Activated CD4-positive, alpha-beta T cell treated with anti-CD3 and anti-CD28 coated beads for 1 hour (primary cell): ENCODE measurements around the gene FAM170B.

Experiments
- DNase-seq: peaks from one replicate; pipeline ENCODE4 v3.0.0-alpha.2; 2020

FAM170B gene

GRCh38 chr10:49118430-49119074, 15.3 kb downstream of the FAM170B start:
- no peak for DNase-seq

GRCh38 chr10:49117376-49118070, 16.3 kb downstream of the FAM170B start:
- DNase-seq, result no peak

- no peak for DNase-seq
Observed at GRCh38 chr10:49116509-49117375, 17.1 kb downstream of the FAM170B start.

- DNase-seq, result no peak
Observed at GRCh38 chr10:49115796-49116508, 17.9 kb downstream of the FAM170B start.

GRCh38 chr10:49115015-49115795, 18.6 kb downstream of the FAM170B start, which contains the start of gene VSTM4:
TSS of gene VSTM4 (minus strand) at chr10:49115522. CDS start at chr10:49115485, 37 bp downstream.
- DNase-seq, result no peak

GRCh38 chr10:49114718-49115014, 19.2 kb downstream of the FAM170B start:
- DNase-seq, result no peak

- no peak for DNase-seq
Observed at GRCh38 chr10:49113741-49114141, 20.1 kb downstream of the FAM170B start.

GRCh38 chr10:49112851-49113250, 21.0 kb downstream of the FAM170B start:
- no peak for DNase-seq

- DNase-seq, result no peak
Observed at GRCh38 chr10:49112098-49112497, 21.7 kb downstream of the FAM170B start.

- DNase-seq, result no peak
Observed at GRCh38 chr10:49111320-49111698, 22.5 kb downstream of the FAM170B start.

- no peak for DNase-seq
Observed at GRCh38 chr10:49110684-49111319, 23.0 kb downstream of the FAM170B start.

- DNase-seq, result no peak
Observed at GRCh38 chr10:49109669-49110340, 24.0 kb downstream of the FAM170B start.

- DNase-seq, result no peak
Observed at GRCh38 chr10:49108656-49109055, 25.2 kb downstream of the FAM170B start.

- DNase-seq, result no peak
Observed at GRCh38 chr10:49107887-49108267, 25.9 kb downstream of the FAM170B start.

- no peak for DNase-seq
Observed at GRCh38 chr10:49107111-49107886, 26.5 kb downstream of the FAM170B start.

- DNase-seq, result no peak
Observed at GRCh38 chr10:49106451-49106850, 27.4 kb downstream of the FAM170B start.

GRCh38 chr10:49105076-49105475, 28.7 kb downstream of the FAM170B start:
- DNase-seq, result no peak

GRCh38 chr10:49104323-49104722, 29.5 kb downstream of the FAM170B start:
- DNase-seq, result no peak

GRCh38 chr10:49103761-49104160, 30.1 kb downstream of the FAM170B start:
- no peak for DNase-seq

- no peak for DNase-seq
Observed at GRCh38 chr10:49099046-49099445, 34.8 kb downstream of the FAM170B start.
